HFF-Myc (cell line): ENCODE data around the gene MLYCD.

Source experiments
- DNase-seq: peaks from one replicate; pipeline ENCODE4 v3.0.0-alpha.2; 2011; ENCODE audit warnings: low read depth; ENCODE audit errors: extremely low read depth
- H3K4me3 ChIP-seq: replicated peaks from 2 replicates; pipeline ENCODE4 v1.5.1; 2011; ENCODE audit warnings: low read depth, mild to moderate bottlenecking, control low read depth, low read length
- TF ChIP-seq, protein P1 (sequence below): IDR thresholded peaks from 2 replicates; pipeline ENCODE4 v1.5.1; 2012; ENCODE audit warnings: mild to moderate bottlenecking, low read depth, low read length, control low read depth; ENCODE audit errors: missing control alignments

The MLYCD gene

DNA sequence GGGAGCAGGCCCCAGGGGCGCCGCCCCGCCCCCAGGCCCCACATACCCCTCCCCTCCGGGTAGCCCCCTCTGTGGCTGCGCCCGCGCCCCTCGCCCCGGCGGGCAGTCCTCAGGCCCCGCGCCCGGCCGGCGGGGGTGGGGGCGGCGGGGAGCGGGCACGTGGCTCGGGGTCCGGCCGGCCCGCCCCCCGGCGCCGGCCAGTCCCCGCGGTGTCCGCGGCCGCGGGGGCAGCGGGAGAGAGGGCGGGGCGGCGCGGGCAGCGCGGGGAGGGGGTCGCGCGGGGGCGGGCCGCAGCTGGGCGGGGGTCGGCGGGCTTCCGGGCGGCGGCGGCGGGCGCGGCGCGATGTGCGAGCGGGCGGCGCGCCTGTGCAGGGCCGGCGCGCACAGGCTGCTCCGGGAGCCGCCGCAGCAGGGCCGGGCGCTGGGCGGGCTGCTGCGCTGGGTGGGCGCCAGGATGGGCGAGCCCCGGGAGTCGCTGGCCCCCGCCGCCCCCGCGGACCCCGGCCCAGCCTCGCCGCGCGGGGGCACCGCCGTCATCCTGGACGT lies 69.5 kb downstream of the MLYCD start:
- TF ChIP-seq, protein P1, sequence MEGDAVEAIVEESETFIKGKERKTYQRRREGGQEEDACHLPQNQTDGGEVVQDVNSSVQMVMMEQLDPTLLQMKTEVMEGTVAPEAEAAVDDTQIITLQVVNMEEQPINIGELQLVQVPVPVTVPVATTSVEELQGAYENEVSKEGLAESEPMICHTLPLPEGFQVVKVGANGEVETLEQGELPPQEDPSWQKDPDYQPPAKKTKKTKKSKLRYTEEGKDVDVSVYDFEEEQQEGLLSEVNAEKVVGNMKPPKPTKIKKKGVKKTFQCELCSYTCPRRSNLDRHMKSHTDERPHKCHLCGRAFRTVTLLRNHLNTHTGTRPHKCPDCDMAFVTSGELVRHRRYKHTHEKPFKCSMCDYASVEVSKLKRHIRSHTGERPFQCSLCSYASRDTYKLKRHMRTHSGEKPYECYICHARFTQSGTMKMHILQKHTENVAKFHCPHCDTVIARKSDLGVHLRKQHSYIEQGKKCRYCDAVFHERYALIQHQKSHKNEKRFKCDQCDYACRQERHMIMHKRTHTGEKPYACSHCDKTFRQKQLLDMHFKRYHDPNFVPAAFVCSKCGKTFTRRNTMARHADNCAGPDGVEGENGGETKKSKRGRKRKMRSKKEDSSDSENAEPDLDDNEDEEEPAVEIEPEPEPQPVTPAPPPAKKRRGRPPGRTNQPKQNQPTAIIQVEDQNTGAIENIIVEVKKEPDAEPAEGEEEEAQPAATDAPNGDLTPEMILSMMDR: no peak
- no peak for DNase-seq
- H3K4me3 ChIP-seq: no peak overlapping the region

- no peak overlapping the region for H3K4me3 ChIP-seq
- TF ChIP-seq, protein P1: no peak
- no peak for DNase-seq
Measured at GRCh38 chr16:83968891-83969649, 70.2 kb downstream of the MLYCD start.

DNA sequence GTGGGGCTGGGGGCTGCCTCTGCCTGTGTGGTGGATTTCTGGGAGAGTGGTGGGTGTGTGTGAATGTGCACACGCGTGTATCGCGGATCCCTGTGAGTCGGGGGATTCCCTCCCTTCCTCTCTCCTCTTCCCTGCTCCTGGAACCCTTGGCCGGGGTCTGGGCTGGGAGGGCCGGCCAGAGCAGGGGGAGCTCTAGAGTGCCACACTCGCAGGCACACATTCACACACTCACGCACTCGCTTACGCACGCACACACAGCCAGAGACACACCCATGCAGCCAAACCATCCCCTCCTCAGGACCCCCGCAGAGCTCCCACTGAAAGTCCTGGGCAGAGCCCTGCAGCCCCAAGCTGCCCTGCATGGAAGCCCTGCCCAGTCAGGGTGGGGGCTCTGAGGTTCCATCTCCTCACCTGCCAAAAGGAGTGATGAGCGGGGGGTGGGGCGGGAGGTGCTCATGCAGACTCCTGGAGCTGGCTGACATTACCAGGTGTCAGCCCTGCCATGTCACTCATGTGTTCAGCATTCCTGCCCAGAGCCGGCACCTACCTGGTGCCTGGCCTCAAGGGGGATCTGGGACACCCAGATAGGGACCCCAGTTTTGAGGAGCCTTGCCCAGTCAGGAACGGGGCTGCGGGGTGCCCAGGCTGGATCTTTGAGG lies 71.0 kb downstream of the MLYCD start:
- TF ChIP-seq, protein P1: no peak
- no peak overlapping the region for H3K4me3 ChIP-seq
- no peak for DNase-seq

- no peak overlapping the region for H3K4me3 ChIP-seq
- TF ChIP-seq, protein P1: no peak
- no peak for DNase-seq
Measured at GRCh38 chr16:83970430-83970815, 71.5 kb downstream of the MLYCD start.

- H3K4me3 ChIP-seq: no peak overlapping the region
- DNase-seq: no peak
- TF ChIP-seq, protein P1: no peak
Measured at GRCh38 chr16:83971165-83972130, 72.5 kb downstream of the MLYCD start.

DNA sequence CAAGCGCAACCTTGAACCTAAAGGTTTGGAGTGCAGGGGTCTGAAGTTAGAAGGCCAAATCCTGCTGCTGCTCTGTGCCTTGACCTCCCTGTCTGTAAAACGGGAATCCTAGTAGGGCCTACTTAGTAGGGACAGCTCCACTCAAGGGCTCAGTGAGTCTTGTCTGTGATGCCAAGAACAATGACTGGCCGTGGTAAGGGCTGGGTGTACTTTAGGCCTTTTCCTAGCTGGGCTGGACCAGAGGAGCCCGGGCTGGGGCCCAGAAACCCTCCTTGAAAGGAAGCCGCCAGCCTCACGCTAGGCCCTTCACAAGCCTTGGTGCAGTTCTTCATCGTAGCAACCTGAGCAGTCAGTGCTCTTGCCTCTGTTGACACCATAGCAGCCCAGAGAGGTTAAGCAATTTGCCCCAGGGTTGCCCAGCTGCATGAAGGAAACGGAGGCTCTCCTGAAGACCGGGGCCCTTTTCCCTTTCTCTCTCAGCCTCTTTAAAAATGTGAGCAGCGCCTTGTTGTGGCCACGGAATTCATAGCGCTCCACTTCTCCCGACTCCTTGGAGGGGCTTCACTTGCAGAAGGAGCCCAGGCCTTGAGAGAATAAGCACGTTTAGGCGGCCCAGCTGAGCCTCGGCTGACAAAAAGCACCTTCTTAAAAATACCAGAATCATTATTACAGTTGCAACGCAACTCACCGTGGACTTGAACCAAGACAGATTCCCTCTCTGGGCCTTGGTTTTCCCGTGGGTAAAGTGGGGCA lies 73.5 kb downstream of the MLYCD start:
- DNase-seq: no peak
- TF ChIP-seq, protein P1: no peak
- H3K4me3 ChIP-seq: no peak overlapping the region
